Dermis microvascular lymphatic vessel endothelial cell (primary cell): Measurements from ENCODE around the gene SFXN1. TPM values are rescaled to one million over a fixed set of nuclear protein-coding genes. Genes with fewer than 3 reads are reported as not detected.

Experiments used
- DNase-seq, 2 donors: peaks; one replicate each; pipeline versions ENCODE4 v3.0.0 to v3.0.0-alpha.2; 2010; ENCODE audit warnings: low read depth in 2 of 2
- total RNA-seq: library from RNA; depleted of rRNA; stranded (reverse); fragments of >200 nt; gene quantifications from 2 replicates; pipeline ENCODE4 v1.2.1, GENCODE V29; 2014

The SFXN1 gene
- total RNA-seq, 1 donor from 2014 or later: 71.8 TPM

DNA sequence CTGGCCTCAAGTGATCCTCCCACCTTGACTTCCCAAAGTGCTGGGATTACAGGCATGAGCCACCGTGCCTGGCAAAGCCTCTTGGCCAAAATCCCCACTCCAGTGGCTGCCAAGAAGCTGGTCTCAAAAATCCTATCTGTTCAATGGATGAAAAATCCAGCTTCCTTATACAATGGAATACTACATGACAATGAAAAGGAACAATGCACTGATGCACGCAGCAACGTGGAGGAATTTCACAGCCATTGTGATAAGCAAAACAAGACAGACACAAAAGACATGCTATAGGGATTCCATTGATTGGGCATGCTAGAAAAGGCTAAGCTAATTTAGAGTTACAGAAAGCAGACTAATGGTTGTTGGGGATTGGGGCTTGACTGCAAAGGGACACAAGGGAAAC, 13.1 kb upstream of the SFXN1 start:
- DNase-seq: no peak

DNA sequence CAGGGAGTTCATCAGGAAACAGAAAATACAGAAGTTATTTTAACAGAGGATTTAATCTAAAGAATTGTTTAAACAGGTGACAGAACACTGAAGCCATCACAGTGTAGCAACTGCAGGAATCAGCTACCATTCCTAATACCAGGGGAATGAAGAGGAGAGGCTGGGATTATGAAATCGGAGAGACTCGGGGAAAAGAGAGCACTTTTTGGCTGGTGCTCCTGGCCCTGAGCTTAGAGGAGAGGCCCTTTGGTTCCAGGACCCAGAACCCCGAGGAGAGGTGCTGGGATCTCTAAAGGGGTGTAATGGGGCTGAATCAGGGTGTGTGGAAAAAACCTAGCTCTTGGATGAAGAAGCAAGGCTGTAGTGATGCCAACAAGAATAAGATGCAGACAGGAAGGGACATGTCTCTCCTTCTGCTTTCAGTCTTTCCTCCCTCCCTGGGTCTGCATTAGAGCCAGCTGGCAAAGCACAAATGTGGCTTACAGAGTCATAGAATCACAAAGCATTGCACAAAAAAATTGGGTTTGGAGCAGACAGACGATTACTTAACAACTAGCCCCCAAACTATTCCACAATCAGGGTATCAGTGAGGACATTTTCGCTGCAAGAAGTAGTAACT, 11.6 kb upstream of the SFXN1 start:
- DNase-seq: no peak

DNA sequence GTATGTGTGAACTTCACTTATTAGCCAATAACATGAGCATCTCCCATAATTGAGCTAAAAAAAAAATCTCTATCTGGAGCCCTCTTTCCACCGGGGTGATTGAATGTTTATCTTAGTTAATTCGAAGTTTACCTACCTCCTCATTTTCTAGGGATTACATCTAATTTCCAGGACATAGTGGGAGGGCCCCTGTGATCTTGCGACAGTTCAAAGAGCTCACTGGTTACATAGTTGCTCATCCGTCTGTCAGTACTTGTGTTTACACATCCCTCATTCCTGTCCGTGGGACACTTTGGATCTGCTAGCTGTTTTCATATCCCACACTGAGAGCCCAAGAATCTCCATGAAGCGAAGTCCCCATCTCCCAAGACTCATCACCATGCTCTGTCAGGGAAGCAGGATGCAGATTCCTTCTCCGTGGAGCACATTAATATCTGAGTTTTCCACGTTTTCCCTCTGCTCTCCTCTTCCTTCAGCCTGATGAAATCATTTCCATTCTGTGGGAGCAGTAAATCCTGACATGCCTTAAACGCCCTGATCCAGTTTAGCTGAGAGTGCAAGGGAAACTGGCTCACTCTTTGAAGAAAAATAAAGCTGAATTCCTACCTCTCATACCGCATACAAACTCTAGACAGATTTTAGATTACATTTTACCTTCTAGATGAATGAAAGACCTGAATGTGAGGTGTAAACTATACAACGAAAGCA, 10.2 kb upstream of the SFXN1 start:
- no peak for DNase-seq

DNA sequence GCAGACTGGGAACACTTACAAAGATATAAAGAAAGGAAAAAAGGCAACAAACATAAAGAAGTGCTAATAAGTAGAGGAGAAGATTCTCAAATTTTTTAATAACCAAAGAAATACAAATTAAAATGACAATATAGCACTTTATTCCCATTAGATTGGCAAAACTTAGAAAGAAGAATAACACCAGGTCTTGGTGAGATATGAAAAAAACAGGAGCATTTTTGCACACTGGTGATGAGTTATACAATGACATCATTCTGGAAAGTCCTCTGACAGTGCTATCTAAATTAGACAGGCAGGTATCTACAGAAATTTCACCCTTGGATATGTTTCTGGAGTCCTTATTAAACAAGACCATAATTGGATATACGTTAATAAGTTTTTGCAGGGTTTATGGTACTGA, 9.5 kb upstream of the SFXN1 start:
- DNase-seq: no peak

DNA sequence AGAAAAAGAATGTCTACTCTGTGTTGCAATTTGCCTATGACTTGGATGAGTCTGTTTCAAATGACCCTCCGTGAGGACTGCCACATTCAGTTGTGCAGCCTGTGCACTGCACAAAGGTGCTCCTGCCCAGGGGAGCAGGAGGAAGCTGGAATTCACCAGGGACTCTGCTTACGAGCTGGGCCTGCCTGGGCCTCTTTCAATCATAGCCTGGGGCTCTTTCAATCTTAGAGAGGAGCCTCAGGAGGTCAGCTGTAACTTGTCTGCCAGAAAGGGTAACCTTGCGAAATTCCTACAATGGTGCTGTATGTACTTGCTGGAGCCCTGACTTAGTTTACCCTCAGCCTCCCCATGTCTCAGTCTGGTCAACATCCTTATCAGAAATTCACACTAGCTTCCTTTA, 8.4 kb upstream of the SFXN1 start:
- DNase-seq: no peak

DNA sequence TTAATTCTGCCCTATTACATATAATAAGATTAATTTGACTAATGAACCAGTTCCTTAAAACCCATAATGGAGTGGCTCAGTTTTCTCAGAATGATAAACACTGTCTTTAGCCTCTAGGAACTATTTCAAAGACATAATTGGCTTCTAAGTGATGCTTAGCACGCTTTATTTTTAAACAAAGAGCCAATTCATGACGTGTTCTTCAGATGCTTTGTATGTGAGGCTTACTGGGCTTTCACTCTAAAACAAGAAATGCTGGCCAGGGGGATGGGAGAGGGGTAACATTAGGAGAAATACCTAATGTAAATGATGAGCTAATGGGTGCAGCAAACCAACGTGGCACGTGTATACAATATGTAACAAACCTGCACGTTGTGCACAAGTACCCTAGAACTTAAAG, 7.6 kb upstream of the SFXN1 start:
- DNase-seq: no peak

DNA sequence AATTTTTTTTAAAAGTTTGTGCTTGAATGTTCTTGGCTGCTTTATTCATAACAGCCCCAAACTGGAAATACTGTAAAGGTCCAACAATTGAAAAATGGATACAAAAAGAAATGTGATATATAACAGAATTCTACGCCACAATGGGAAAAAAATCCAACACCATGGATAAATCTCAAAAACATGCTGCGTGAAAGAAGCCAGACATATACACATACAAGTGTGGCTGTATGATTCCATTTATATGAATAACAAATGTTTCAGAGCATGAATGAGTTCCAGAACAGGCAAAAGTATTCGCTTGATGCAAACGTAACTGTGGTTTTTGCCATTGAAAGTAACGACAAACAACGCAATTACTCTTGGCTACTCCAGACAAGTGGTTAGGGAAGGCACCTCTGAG, 7.2 kb upstream of the SFXN1 start:
- no peak for DNase-seq

DNA sequence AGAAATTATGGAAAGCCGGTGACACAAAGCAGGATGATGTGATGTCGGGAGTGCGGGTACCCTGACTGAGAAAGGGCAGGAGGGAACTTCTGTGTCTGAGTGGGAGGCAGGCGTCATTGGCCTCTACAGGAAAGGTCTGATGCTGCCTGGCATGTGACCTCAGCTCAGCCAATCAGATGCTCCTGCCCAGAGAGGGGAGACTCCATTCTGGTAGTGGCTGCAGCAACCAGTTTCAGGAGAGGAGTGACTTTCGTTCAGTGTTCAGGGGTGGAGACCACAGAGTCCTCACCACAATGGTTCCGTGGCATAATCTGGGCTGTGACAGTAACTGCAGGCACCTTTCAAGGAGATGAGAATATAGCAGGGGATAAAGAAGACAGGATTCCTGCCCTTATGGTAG, 6.7 kb upstream of the SFXN1 start:
- DNase-seq: no peak

DNA sequence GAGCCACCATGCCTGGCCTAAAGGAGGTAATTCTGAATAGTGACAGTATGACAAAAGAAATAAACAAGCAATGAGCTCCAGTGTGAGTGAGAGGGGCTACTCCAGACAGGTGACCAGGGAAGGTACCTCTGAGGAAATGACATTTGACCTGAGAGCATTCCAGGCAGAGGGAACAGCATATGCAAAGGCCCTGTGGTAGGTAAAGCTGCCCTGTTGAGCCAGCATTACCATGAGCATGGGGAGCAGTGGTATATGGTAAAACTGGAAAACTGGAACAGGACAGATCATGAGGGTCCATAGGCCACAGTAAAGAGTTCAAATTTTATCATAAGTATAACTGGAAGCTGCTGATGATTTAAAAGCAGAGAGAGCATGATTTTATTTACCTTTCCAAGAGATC, 6.0 kb upstream of the SFXN1 start:
- DNase-seq: no peak

DNA sequence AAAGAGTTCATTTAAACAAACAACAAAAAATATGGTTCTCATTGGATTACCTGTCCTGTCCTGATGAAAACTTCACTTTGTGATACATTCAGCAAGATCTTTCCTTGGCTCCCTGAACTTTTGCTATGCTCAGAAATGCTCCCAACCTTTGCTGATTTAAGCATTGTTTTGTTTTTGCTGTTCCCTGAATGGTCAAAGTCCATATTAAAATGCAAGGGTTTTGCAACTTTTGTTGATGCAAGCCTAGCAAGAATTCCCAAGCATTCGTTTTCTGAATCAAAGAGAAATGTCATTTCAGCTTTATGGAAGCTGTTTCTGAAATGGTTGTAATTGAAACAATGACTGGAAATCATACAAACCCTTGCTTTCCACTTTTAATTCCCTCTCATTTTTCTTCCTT, 3.1 kb upstream of the SFXN1 start:
- no peak for DNase-seq

DNA sequence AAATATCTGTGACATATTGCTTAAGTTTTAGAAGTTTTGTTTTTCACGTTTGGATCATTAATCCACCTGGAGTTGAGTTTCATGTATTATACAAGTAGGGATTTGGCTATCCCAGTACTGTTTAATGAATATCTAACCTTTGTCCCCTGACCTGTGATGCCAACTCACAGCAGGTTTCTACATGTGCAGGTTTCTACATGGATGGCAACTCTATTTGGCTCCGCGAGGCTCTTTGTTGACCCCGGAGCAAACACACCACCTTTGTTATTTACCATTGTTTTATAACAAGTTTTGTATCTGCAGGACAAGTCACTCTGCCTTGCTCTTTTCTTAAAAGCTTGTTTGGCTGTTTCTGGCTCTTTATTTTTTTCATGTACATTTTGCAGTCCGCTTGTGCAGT, 920 bp upstream of the SFXN1 start:
- DNase-seq: no peak

DNA sequence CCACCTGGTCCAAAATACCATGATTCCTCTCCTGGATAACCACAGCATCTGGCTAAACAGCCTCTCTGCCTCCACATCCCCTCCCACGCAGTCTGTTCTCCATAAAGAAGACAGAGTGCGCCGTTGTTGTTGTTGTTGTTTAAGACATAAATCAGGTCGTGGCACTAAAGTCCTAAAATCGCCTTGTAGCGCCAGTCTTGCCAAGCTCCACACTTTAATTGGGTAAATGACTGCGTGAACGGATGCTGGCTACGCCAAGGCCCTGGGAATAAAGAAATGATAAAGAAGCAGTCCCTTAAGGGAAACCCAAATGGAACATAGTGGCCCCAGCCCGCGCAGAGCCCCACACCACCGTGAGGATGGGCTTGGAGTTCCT, 364 bp upstream of the SFXN1 start:
- no peak for DNase-seq

DNA sequence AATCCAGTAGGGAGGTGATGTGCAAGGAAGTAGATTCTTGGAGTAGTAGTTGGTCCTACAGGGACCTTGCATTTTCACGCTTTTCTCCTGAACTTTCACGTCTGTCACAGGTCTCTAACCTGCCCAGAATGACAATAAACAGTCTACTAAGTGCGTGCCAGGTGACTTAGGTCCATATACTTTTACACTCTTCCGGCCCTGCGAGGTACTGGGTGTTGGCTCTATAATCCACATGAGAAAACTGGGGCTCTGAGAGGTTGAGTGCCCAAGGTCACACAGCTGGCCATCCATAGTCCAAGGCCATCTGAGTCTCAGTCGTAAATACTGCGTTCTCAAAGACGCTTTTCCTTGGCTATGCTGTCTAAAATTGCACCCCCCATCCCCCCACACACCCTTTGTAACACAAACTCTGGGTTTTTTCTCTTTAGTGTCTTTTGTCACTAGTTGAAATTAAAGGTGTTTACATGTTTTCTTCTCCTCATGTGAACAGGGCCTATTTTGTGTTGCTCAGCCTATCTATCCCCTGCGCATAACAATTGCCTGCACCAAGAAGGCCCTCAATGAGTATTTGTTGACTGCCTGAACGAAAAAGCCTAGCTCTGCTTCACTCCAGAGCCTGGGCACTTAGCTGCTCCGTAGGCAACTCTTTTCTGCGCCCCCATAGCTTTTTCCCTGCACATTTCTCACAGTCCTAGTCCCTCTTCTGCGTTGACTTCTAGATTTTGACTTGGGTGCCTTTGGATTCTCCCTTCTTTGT, 943 bp downstream of the SFXN1 start:
- DNase-seq: no peak

DNA sequence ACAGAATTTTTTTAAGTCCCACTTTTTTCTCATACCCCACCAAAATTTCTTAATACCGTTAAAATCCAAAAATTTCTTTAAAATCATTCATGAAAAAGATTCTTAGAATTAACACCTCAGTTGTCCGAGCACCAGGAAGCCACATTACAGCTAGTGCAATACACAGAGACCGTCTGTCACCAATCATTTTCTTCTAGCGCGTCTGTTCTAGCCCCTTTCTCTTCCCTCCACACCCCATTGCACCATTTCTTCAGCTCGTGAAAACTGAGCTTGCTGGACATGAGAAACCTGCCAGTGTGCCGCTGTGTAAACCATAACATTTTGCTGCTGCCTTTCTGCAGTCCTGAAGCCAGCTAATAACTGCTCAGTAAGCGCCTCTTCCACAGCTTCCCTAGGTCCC, 5.0 kb downstream of the SFXN1 start:
- DNase-seq: no peak

DNA sequence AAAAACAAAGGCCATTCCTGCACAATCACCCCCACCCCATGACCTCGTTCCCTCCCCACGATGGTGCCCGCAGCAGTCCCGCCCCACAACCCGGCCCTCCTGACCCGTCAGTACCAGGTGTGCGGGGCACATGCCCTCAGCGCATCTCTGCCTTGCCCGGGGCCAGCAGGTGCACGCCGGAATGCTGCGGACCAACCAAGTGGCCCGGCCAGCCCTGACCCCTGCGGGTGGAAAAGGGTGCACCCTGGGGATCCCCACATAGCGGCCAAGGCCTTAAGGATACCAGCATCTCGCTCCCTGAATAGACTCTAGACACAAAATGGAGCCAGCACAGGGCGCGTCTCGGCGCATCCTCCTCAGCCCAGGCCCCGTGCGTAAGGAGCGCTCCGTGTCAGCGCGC, 6.0 kb downstream of the SFXN1 start:
- no peak for DNase-seq

DNA sequence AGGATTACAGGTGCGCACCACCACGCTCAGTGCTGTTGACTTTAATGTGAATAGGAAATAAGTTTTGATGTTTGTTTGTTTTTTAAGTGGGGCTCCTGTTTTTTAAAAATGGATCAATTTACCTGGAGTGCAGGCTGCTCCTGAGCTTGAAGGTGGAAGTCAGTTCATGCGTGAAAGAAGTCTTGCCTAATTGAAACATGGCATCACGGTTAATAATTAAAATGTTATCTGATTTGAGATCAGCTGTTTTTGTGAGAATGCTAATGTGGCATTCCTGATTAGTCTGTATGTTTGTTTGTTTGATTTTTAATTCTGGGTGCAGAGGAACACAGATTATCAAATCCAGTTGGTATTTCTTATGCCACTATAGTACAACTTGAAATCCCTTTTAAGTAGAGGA, 6.5 kb downstream of the SFXN1 start:
- no peak for DNase-seq

DNA sequence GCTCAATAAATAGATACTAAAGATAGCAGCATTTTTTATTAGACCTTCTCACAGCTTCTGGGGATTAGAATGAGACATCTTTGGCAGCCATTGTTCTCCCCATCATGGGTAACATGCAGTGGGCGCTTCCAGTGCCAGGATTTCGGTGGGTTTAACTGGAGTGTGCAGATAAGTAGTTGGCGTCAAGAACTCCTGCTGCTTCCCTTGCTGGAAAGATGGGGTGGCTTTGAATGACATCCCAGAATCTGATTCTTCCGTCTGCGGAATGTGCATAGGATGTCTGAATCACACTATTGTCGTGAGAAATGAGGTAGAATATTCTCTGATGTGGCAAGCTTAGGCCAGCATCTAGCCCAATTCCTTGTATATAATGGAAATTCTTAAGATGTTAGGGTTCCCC, 7.3 kb downstream of the SFXN1 start:
- DNase-seq: no peak

DNA sequence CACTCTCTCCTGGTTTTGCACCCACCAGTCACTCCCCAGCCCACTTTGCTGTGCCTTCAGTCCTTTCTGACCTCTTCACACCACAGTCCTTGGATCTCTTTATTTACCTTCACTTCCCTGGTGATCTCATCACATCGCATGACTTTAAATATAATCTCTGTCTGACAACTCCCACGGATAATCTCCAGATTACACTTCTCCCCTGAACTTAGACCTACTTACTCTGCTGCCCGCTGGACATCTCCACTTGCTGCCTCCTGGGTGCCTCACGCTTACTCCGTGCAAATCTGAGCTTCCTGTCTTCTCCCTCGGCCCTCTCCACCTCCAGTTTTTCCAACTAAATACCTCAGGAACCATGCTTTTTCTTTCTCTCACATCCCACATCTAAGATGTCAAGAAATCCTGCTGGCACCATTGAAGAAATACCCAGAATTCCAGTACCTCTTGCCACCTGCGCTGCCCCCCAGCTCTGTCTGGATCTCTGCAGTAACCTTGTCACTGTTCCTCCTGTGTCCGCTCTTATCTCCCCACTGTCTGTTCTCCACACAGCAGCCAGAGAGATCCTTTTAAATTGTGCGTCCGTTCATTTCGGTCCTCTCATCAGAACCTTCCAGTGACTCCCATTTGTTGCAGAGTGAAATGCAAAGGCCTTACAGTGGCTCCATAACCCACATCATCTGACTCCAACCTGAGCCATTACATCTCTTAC, 9.3 kb downstream of the SFXN1 start:
- DNase-seq: no peak

DNA sequence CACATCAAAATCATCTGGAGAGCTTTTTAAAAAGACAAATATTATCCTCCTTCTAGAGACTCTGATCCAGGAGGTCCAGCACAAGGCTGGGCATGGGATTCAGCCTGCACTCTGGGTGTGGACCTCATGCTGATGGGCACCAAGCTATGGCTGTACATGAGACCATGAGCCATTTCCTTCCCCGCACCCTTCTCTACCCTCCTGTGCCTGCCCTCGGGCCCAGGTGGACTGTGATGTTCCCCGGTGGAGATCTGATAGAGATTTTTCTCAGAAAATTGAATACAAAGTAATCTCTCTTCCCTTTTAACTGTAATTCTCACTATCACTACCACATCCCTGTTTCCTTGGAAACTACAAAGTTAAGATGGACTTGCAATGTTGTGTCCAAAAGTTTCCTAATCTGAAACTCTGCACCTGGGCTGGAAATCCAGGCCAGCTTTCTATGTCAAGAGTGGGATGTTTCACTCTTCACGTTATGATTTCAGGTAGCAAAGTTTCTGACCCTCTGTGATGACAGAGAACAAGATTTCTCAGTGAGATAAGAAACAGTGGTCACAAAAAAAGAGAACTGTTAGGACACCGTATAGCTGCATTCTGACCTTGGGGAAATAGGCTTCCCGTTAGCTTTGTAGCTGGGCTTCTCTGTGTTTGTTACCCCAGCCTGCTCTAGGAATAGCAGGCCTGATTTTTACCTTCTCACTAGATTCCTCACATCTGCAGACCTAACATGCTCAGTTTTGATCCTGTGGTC, 11.5 kb downstream of the SFXN1 start:
- DNase-seq: no peak

DNA sequence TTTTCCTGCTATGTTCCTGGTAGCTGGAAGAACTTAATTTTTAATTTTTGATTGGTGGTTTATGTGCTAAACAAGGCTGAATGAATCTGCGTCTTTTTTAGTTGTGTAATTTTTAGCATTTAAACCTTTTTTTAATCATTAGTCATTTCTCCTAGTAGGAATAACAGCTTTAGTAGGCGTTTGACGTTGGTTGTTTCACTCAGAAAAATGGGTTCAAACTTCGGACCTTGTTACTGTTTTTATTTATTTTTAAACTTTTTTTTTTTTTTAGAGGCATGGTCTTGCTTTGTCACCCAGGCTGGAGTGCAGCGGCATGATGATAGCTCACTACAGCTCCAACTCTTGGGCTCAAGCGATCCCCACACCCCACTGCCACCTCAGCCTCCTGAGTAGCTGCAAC, 12.9 kb downstream of the SFXN1 start:
- DNase-seq: no peak

DNA sequence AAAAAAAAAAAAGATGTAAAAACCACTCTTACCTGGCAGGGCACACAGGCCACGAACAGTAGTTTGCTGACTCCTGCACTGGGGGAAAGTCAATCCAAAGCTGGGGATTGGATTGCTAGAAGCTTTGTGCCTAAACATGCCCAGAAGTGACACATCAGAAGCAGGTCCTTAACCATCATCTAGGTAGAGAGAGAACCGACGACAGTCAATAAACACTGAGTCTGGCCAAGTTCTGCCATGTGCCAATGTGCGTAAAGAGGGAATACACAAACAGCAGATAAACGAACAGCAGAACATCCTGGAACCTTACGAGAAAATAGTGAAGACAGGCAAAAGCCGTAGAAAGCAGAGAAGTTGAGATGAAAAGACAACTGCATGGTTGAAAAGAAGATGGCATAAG, 14.9 kb downstream of the SFXN1 start:
- DNase-seq: no peak

DNA sequence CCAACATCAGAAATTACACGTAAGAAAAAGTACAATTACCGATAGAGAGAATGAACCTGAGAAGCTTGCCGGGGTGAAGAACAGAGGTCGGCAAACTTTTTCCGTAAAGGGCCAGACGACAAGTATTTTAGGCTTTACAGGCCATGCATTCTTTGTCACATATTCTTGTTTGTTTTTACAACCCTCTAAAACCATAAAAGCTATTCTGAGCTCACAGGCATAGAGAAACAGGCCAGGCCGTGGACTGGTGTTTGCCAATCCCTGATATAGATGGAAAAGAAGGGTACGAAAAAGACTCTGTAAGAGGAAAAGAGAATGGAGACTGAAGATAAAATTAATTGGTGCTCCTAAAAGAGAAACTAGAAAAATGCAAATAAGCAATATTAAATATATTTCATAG, 15.4 kb downstream of the SFXN1 start:
- no peak for DNase-seq
